Stimulated activated CD8-positive, alpha-beta memory T cell treated with anti-CD3 and anti-CD28 coated beads, Interleukin-7, amount 100 ng/mL, for 48 hours (primary cell): ENCODE results near the gene PNKD.

Source experiments
- DNase-seq, 2 donors: peaks; one replicate each; pipeline ENCODE4 v3.0.0-alpha.2; 2020; ENCODE audit warnings: low read depth in 1 of 2; ENCODE audit errors: extremely low read depth in 1 of 2

PNKD gene

DNA sequence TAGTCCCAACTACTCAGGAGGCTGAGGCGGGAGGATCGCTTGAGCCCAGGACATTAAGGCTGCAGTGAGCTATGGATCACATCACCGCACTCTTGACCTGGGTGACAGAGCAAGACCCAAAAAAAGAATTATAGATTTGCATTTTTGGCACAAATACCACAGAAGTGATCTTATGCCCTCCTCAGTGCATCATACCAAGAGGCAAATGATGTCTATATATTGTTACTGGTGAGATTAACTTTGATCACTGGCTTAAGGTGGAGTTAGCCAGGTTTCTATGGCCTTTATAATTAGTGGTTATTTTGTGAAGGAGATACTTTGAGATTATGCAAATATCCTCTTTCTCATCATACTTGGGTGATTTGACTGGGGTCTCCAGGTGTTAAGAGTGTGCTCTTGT lies 64.2 kb downstream of the PNKD start:
- no peak for DNase-seq

DNA sequence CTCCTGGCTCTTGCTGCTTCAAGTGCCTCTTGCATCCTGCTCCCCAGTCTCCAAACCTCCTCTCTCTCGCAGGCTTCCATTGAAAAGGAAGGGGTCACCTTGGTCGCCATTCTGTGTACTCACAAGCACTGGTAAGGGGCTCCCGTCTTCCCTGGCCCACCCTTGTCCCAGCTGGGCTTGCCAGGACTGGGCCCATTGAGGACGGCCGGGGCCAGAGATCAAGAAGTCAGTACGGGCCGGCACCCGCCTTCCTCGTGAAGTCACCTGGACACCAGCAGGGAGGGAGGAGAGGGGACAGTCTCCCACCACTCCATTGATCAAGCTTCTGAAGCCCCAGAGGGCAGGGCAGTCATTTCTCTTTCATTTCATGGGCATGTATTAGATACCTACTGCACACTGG lies 70.3 kb downstream of the PNKD start:
- DNase-seq: no peak

DNA sequence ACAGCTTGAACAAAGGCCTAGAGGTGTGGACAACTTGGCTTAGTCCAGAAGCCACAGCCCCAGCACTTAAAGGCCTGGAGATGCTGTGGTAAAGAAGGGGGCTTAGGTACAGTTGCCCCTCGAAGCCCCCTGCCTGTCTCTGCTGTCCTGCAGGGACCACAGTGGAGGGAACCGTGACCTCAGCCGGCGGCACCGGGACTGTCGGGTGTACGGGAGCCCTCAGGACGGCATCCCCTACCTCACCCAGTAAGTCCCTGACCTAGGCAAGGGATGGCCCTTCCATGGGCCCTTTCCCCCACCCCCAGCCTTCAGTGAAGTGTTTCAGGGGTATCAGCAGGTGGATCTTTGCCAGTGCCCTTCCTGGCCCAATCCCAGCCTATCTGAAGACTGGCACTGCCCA lies 71.1 kb downstream of the PNKD start:
- DNase-seq: no peak

DNA sequence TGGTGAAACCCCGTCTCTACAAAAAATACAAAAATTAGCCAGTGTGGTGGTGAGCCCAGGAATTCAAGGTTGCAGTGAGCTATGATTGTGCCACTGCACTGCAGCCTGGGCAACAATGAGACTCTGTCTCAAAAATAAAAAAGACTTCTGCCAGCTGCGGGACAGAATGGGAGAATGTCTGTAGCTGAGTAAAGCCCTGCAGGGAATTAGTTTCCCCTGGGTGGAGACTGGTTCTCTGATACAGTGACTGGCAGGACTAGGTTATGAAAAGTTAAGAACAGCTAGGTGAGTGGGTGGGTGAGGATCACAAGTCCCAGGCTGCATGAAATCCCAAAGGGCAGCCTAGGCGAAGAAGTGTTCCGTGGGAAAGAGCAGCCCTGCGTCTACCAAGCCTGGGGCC lies 72.5 kb downstream of the PNKD start:
- DNase-seq: no peak

DNA sequence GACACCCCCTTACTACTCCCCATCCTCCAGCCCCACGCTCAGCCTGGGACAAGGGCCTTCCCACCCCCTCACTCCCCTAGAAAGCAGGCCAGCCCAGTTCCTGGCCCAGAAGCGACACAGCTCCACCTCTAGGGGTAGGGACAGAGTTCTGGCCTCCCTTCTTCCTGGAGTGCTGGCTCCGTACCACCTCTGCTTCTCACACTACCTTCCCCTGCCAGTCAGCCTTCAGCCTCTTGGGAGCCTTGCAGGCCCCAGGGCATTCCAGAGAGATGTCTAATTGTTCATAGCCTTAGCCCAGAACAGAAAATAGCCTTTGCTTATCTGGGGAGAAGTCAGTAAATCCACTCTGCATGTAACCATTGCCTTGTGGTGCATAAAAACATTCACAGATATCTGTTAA lies 73.3 kb downstream of the PNKD start:
- no peak for DNase-seq

DNA sequence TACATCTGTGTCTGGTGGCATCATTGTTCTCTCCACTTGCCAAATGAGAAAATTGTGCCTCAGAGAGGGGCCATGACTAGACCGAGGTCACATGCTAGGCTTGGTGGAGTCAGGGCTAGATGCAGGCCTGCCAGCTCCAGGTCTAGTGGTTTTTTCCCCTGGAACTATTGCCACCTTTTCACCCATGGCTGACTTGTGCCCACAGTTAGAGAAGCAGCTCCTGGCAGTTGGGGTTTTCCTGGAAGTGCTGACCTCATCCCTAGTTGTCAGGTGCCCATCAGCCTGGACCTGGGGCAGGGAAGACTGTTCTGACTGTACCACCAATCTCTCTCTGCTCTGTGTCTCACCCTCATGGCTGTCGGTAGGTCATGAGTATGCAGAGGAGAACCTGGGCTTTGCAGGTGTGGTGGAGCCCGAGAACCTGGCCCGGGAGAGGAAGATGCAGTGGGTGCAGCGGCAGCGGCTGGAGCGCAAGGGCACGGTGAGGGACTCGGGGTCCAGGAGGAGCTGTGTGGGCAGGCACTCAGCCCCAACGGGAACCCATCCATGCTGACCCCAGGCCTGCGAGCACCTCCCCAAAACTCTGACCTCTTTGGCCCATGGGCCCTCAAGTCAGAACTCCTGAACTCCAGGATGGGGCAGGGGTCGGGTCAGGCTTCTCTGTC lies 73.9 kb downstream of the PNKD start:
- no peak for DNase-seq

DNA sequence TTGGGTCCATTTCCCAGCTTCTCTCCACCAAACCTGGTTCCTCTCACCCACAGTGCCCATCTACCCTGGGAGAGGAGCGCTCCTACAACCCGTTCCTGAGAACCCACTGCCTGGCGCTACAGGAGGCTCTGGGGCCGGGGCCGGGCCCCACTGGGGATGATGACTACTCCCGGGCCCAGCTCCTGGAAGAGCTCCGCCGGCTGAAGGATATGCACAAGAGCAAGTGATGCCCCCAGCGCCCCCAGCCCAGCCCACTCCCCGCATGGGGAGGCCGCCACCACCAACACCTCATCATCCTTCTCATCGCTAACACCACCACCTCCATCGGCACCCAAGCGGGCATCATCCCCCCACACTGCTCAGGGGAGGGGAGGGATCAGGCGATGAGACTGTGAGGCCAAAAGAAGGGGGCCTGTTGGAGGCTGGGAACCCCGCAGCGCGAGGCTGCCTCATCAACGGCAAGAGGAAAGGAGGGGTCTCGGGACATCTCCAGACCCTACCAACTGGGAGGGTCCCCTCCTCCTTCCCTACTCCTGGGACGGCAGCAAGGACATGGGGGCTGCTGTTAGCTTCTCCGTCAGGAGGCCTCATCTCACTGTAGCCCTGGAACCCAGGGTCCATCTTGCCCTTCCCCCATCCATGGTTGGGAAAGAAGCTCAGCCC lies 74.6 kb downstream of the PNKD start:
- DNase-seq: no peak

DNA sequence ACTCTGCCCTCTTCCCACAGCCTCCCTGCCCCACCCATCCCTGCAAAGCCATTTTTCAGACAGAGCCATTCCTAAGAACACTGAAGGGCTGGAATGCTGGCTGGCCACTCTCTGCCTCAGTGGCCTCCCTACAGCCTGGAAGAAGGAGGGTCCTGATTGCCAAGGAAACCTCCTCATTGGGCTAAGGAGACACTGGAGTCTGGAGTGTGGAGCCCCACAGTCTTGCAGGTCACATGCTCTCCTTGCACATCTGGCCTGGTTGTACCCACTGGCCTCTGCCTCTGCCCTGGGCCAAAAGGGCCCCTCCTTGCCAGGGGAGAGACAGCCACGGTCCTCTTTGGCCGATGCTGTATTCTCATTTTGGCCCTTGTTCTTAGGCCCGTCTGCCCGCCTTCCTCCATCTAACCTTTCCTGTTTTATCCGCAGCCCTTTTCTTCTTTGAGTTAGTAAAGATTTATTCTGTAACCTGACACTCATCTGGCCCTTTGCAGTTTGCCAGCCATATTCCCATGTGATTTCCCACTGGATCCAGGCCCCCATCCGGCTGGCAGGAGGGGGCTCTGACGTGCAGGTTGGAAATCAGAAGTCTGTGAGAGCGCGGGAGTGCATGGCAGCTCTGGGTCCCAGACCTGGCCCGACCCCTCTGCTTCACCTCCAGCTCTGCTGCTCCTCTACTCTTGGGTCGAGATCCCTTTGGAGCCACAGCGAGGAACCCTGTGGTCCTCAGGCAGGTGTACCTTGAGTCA lies 75.3 kb downstream of the PNKD start:
- no peak for DNase-seq

DNA sequence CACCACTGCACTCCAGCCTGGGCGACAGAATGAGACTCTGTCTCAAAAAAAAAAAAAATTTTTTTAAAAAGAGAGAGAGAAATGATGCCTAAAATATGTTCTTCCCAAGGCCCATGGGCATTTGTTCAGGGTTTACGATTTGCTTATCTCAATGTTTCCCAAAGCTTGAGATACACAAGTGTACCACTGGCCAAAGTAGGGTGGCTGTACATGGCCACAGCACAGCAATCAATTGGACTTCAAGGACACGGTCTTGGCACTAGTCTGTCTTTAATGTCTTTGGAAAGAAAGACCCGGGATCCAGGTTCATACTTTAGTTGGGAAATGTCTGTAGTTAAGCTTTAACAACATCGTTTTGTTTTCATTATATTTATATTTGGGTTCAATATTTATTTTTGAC lies 76.9 kb downstream of the PNKD start:
- no peak for DNase-seq

DNA sequence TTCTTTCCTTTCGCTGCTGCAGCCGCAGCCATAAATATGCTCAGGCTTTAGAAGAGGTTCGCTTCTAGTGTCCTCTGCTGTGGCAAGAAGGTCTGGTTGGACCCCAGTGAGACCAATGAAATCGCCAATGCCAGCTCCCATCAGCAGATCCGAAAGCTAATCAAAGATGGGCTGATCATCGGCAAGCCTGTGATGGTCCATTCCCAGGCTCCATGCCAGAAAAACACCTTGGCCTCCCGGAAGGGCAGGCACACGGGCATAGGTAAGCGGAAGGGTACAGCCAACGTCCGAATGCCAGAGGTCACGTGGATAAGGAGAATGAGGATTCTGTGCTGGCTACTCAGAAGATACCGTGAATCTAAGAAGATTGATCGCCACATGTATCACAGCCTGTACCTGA lies 83.7 kb downstream of the PNKD start:
- DNase-seq: no peak

DNA sequence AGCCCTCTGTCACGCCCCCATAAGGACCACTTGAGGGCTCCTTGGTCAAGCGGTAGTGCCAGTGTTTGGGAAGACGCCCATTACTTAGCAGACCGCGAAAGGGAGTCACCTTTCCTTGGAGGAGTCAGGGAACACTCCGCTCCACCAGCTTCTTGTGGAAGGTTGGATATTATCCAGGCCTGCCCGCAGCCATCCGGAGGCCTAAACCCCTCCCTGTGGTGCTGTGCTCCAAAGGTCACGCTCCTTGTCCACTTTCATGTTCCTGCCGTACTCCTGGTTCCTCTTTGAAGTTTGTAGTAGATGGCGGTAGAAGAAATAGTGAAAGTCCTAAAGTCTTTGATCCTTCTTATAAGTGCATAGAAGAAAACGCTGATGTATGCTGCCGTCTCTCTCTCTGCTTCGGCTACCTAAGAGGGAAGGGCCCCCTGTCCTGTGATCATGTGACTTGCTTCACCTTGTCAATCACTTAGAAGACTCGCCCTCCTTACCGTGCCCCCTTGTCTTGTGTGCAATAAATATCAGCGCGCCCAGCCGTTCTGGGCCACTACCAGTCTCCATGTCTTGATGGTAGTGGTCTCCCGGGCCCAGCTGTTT lies 84.6 kb downstream of the PNKD start:
- no peak for DNase-seq

DNA sequence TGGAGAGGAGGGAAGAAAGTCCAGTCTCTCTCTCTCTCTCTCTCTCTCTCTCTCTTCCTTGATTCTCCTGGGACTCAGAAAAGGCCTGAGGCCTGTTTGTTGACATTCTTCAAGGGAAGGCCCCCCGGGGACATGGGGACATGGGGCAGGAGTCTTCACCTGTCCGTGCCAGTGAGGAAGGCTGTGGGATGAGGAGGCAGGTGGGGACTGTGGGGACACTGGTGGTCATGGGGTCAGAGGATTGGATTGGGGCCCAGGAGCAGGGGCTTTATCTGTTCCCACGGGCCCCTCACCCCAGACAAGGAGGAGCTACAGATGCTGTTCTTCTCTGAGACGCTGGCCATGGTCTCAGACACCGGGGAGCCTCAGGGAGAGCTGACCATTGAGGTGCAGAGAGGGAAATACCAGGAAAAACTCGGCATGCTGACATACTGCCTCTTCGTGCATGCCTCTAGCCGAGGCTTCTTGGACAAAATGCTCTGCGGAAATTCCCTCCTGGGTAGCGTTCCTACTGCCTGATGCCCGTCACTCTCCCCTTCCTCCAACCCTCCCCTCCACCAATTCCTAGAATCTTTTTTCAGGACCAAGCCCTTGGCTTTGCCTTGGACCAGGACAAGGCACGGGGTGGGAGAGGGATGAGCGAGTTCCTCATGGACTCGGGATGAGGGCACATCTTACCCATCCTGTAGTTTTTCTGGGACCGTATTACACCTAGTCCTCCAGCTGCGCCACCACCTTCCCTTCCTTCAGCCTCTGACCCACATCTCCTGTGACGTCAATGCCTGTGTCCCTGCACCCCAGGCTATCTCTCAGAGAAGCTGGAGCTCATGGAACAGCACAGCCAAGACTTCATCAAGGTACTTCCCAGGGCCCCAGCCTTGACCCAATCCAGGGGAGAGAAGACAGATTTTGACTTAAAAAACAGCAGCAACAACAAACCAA lies 87.2 kb downstream of the PNKD start:
- DNase-seq: no peak

DNA sequence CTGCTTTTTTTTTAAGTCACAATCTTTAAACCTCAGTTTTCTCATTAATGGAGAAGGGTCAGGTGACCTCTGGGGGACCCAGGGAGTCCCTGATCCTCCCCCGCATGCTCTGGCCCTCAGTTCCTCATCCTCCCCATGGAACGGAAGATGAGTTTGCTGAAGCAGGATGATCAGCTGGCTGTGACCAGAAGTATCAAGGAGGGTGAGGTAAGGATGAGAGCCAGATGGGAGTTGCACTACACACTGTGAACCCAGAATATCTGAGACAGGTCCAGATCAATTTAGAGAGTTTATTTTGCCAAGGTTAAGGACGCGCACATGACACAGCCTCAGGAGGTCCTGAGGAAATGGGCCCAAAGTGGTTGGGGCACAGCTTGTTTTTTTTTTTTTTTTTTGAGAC lies 90.1 kb downstream of the PNKD start:
- no peak for DNase-seq

DNA sequence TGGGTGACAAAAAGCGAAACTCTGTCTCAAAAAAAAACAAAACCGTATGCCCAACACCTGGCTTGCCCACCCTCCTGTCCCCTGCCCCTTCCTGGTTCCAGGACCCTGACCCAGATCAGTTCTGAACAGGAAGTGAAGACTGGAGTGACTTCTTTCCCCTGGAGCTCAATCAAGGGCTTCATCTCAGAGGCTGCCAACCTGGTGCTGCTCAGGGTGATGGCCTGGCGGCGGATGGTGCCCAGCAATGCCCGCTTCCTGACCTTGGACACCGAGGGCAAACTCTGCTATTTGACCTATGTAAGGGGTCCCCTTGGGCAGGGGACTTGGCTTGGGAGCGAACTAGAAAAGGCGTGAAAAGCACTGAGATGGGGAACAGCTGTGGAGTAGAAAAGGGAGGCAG lies 92.3 kb downstream of the PNKD start:
- no peak for DNase-seq

DNA sequence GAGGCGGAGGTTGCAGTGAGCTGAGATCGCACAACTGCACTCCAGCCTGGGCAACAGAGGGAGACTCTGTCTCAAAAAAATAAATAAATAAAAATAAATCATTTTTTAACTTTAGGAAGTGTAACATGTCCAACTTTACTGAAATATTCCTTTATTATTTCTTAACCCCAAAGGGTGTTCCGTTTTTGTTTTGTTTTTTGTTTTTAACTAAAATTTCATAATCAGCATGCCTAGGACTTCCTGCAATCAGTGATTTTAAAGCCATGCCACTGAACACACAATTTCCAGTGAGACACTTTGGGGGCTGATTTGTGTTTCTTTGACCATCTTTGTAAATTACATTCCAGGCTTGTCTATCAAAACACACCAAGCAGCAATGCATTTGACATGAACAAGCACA lies 93.4 kb downstream of the PNKD start:
- DNase-seq: no peak

DNA sequence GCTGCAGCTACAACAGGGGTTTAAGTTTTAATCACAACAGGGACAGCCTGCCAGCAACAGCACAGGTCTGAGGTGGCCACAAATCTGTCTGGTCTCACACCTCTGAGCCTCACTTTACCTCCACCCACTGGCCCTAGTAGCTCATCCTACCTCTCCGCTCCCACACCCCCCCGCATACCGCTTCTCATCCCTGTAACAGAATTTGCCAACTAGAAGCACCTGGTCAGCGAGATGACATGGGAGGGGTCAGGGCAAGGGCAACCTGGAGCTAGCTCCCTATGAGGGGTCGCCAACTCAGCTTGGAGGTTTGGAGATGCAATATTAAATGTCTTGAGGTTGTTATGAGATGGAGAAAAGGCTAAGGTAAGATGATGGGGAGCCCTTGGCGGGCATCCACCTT lies 93.9 kb downstream of the PNKD start:
- no peak for DNase-seq

DNA sequence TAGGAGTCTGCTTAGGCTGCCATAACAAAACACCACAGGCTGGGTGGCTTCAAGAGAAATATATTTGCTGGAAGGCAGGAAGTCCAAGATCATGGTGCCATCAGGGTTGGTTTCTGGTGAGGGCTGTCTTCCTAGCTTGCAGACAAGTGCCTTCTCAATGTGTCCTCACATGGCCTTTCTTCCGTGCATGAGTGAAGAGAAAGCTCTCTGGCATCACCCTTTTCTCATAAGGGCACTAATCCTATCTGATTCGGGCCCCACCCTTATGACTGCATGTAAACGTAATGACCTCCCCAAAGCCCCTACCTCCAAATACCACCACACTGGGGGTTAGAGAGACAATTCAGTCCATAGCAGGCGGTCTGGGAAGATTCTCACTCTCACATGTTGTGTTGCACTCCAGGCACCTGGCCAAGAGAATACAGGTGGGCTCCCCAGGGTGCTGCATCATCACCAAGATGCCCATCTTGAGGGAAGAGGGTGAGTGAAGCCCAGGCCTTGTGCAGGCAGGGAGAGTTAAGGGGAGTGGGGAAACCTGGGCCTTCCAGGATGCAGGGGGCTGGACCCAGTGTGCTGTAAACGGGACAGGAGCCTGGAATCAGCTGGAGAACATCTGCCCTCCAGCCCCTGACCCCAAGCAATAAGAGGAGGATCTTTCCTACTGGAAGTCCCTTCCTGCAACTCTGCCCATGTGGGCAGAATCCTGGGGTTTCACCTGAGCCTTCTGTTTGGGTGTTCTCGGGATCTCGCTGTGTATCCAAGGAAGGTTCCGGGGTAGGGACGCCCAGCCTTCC lies 96.5 kb downstream of the PNKD start:
- no peak for DNase-seq

DNA sequence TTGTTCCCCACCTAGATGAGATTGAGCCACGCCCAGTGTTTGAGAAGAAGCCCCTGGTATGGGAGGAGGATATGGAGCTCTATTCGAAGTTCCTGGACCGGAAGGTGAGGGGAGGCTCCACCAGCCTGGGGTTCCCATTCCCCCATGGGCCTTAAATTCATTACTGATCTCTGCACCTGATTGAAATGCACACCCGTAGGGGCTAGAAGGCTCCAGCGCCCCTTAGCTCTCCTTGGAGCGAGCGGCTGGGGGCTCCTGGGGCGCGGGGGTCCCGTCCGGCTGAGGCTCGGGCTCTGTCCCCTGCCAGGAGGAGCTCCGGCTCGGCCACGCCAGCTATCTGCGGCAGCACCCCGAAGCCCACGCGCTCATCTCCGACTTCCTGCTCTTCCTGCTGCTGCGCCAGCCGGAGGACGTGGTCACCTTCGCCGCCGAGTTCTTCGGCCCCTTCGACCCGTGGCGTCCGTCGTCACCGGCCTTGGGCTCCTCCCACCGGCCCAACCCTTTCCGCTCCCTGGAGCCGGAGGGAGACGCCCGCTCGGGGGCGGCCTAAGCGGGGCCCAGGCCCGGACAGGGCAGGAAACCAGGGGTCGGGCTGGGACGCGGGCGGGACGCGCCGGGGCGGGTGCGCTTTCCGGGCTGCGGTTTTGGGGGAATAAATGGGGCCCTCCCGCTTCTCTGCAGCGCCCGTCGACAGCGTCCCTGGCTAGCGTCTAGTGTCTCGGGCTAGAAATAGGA lies 97.3 kb downstream of the PNKD start:
- DNase-seq: peak; percentile 49 to 67

DNA sequence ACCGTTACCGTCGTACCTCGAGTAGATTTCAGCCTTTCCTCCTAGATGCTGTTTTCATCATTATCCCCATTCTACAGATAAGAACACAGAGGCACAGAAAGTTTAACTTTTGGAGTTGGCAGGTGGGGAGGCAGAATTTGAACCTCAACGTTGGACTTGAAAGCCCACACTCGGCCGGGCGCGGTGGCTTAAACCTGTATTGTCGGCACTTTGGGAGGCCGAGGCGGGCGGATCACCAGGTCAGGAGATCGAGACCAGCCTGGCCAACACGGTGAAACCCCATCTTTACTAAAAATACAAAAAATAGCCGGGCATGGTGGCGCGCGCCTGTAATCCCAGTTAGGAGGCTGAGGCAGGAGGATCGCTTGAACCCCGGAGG lies 97.8 kb downstream of the PNKD start:
- DNase-seq: no peak
